ENCODE measurements around the gene RFTN2.
A peak's percentile ranks its signal among the peaks of the same experiment; 100 is the strongest.

Gene RFTN2

DNA sequence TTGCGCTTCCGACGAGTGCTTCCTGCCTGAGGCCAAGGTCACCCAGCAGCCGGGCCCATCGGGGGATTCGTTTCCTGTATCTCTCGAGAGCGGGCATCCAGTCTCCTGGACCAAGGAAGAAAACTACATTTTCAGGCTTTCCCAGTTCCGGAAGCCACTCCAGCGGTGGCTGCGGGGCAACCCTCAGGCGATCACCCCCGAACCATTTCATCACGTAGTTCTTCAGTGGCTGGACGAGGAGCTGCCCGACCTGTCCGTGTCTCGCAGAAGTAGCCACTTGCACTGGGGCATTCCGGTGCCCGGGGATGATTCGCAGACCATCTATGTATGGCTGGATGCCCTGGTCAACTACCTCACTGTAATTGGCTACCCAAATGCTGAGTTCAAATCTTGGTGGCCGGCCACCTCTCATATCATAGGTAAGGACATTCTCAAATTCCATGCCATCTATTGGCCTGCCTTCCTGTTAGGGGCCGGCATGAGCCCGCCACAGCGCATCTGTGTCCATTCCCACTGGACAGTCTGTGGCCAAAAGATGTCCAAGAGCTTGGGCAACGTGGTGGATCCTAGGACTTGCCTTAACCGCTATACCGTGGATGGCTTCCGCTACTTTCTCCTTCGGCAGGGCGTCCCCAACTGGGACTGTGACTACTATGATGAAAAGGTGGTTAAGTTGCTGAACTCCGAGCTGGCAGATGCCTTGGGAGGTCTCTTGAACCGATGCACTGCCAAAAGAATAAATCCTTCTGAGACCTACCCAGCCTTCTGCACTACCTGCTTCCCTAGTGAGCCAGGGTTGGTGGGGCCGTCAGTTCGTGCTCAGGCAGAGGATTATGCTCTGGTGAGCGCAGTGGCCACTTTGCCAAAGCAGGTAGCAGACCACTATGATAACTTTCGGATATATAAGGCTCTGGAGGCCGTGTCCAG lies 30.8 kb upstream of the RFTN2 start:
- TF ChIP-seq FOXP2 (optimal IDR thresholded peaks at IDR 0.05; ENCODE audit: borderline replicate concordance, extremely low read depth, extremely low read length, insufficient read depth) (no peak), TAF1 (IDR thresholded peaks at IDR 0.05; ENCODE audit: borderline replicate concordance, insufficient read depth, low read length) (no peak), SIN3A (IDR thresholded peaks at IDR 0.05; ENCODE audit: borderline replicate concordance, insufficient read depth, low read length) (no peak), POLR2AphosphoS5 (IDR thresholded peaks at IDR 0.05; ENCODE audit: low read depth, low read length) (no peak)
- TF ChIP-seq, protein P1, sequence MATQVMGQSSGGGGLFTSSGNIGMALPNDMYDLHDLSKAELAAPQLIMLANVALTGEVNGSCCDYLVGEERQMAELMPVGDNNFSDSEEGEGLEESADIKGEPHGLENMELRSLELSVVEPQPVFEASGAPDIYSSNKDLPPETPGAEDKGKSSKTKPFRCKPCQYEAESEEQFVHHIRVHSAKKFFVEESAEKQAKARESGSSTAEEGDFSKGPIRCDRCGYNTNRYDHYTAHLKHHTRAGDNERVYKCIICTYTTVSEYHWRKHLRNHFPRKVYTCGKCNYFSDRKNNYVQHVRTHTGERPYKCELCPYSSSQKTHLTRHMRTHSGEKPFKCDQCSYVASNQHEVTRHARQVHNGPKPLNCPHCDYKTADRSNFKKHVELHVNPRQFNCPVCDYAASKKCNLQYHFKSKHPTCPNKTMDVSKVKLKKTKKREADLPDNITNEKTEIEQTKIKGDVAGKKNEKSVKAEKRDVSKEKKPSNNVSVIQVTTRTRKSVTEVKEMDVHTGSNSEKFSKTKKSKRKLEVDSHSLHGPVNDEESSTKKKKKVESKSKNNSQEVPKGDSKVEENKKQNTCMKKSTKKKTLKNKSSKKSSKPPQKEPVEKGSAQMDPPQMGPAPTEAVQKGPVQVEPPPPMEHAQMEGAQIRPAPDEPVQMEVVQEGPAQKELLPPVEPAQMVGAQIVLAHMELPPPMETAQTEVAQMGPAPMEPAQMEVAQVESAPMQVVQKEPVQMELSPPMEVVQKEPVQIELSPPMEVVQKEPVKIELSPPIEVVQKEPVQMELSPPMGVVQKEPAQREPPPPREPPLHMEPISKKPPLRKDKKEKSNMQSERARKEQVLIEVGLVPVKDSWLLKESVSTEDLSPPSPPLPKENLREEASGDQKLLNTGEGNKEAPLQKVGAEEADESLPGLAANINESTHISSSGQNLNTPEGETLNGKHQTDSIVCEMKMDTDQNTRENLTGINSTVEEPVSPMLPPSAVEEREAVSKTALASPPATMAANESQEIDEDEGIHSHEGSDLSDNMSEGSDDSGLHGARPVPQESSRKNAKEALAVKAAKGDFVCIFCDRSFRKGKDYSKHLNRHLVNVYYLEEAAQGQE (IDR thresholded peaks at IDR 0.05; ENCODE audit: insufficient read depth in 1 of 2, low read depth in 2 of 2, low read length in 2 of 2) = no peak

DNA sequence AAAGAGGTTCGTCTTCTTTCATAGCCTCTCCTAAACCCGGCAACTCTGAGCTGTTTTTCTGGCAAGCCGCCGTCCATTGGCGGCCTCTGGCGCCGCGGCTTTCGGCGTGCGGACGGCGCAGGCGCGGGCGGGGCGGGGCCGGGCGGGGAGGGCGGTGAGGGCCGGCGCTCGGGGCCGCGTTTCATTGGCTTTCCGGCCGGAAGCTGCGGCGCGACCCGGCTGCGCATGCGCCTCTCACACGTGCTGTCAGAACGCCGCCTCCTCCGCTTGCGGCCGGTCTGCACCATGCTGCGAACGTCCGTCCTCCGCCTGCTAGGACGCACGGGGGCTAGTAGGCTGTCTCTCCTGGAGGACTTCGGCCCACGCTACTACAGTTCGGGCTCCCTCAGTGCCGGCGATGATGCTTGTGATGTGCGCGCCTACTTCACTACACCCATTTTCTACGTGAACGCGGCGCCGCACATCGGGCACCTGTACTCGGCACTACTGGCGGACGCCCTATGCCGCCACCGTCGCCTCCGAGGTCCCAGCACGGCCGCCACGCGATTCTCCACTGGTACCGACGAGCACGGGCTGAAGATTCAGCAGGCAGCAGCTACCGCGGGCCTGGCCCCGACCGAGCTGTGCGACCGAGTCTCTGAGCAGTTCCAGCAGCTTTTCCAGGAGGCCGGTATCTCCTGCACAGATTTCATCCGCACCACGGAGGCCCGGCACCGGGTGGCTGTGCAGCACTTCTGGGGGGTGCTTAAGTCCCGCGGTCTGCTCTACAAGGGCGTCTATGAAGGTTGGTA lies 29.9 kb upstream of the RFTN2 start, which contains the start of gene MARS2:
TSS of gene MARS2 (plus strand) at position 249 of the 791 bp plus-strand sequence. CDS start at position 286, 37 bp downstream.
- no peak for TF ChIP-seq SIN3A (IDR thresholded peaks at IDR 0.05; ENCODE audit: borderline replicate concordance, insufficient read depth, low read length)
- TF ChIP-seq, protein P1 (IDR thresholded peaks at IDR 0.05; ENCODE audit: insufficient read depth in 1 of 2, low read depth in 2 of 2, low read length in 2 of 2) = peak in 1 of 2 experiments; percentile 17; a peak in 1 of 4 replicates
- peak; percentile 65 for TF ChIP-seq TAF1 (IDR thresholded peaks at IDR 0.05; ENCODE audit: borderline replicate concordance, insufficient read depth, low read length)
- no peak for TF ChIP-seq FOXP2 (optimal IDR thresholded peaks at IDR 0.05; ENCODE audit: borderline replicate concordance, extremely low read depth, extremely low read length, insufficient read depth)
- TF ChIP-seq POLR2AphosphoS5 (IDR thresholded peaks at IDR 0.05; ENCODE audit: low read depth, low read length) = peak; percentile 91

DNA sequence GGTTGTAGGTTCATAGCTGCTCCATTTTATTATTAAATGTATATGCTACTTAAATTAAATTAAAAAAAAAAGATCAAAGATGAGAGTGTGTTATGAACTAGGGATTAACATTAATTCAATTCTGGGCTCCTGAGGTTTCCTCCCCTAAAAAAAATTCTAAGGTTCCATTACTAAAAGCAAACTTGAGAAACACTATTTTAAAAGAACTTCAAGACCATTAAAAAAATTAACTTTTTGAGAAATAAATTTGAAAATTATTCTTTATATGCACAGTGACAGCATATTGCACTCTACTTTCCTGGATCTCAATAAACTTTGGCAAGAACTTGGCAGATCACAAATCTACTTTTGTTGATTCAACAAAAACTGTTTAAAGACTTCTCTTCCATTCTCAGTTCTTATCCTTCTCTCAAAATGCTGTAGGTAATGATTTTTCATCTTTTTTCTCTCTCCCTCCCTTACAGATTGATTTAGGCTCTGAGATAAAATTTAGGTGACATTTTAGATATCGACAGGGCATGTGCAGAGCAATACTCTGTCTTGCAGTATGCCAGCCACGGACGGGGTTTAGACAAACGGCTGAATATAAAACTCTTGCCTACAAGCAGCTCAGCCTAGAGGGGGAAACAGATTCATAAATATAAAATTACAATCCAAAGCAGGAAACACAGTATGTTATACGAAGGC lies 29.2 kb upstream of the RFTN2 start:
- TF ChIP-seq, protein P1 (IDR thresholded peaks at IDR 0.05; ENCODE audit: insufficient read depth in 1 of 2, low read depth in 2 of 2, low read length in 2 of 2) = no peak
- TF ChIP-seq TAF1 (IDR thresholded peaks at IDR 0.05; ENCODE audit: borderline replicate concordance, insufficient read depth, low read length) (no peak), FOXP2 (optimal IDR thresholded peaks at IDR 0.05; ENCODE audit: borderline replicate concordance, extremely low read depth, extremely low read length, insufficient read depth) (no peak), POLR2AphosphoS5 (IDR thresholded peaks at IDR 0.05; ENCODE audit: low read depth, low read length) (no peak), SIN3A (IDR thresholded peaks at IDR 0.05; ENCODE audit: borderline replicate concordance, insufficient read depth, low read length) (no peak)

DNA sequence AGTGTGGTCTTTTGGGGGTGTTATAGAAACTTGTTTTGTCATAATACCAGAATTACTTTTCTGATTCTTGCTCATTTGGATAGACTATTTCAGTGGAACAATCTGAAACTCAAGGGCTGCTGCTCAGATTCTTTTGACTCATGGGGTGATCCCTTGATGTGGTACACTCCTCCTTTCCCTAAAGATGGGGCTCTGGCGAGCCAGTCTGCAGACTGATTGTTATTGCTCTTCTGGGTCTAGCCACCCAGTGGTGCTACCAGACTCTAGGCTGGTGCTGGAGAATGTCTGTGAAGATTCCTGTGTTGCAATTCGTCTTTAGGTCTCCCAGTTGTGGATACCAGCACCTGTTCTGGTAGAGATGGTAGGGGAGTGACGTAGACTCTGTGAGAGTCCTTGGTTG lies 25.6 kb upstream of the RFTN2 start:
- TF ChIP-seq SIN3A (IDR thresholded peaks at IDR 0.05; ENCODE audit: borderline replicate concordance, insufficient read depth, low read length) = no peak

DNA sequence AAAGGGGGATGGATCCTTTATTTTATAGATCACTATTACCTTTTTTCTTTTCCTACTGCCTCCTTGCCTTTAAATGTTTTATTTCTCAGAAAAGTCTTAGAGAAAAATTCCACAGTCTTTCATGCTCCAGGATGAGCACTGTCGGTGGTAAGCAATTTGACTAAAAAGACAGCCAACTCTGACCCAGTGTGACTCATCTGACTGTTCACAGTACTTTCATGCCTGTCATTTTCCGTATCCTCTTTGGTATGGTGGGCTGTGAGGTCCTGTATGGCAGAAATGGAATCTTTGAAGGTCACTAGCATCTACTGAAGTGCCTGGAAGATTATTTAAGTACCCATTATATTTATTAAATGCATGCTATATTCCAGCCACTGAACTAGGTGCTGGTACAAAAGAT lies 2.1 kb upstream of the RFTN2 start:
- TF ChIP-seq SIN3A (IDR thresholded peaks at IDR 0.05; ENCODE audit: borderline replicate concordance, insufficient read depth, low read length) (no peak), FOXP2 (optimal IDR thresholded peaks at IDR 0.05; ENCODE audit: borderline replicate concordance, extremely low read depth, extremely low read length, insufficient read depth) (no peak), TAF1 (IDR thresholded peaks at IDR 0.05; ENCODE audit: borderline replicate concordance, insufficient read depth, low read length) (no peak), POLR2AphosphoS5 (IDR thresholded peaks at IDR 0.05; ENCODE audit: low read depth, low read length) (no peak)
- TF ChIP-seq, protein P1 (IDR thresholded peaks at IDR 0.05; ENCODE audit: insufficient read depth in 1 of 2, low read depth in 2 of 2, low read length in 2 of 2) = no peak
